Brain pericyte (primary cell): ENCODE measurements around the gene CCDC27.
"Not testable (repeated sequence)": the region's sequence is repeated elsewhere in the genome, so short reads cannot be mapped to it uniquely, and the experiment has no call there.

Source experiments
- DNase-seq: peaks from one replicate; pipeline ENCODE4 v3.0.0-alpha.2; 2012; ENCODE audit warnings: low read depth, low spot score

Gene CCDC27

GRCh38 chr1:3735688-3736087, 16.6 kb upstream of the CCDC27 start:
- DNase-seq = no peak

GRCh38 chr1:3736131-3736561, 16.1 kb upstream of the CCDC27 start:
- peak; percentile 75 for DNase-seq

DNA sequence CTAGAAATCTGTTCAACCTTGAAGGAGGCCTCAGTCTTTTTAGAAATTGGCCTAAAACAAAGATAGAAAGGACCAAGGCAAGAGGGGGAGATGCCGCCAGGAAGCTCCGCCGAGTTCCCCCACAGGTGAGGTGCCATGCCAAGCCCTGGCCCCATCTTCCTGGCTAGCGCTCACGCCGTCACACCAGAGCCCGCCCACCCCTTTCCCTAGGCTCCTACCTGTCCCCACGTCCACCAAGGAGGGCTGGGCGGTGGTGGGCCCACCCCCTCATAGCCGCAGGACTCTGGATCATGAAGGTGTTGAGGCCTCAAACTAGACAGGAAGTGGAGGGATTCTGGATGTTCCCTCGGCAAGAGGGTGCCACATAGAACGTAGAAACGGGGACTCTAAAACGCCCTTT, 15.5 kb upstream of the CCDC27 start:
- DNase-seq = no peak

DNA sequence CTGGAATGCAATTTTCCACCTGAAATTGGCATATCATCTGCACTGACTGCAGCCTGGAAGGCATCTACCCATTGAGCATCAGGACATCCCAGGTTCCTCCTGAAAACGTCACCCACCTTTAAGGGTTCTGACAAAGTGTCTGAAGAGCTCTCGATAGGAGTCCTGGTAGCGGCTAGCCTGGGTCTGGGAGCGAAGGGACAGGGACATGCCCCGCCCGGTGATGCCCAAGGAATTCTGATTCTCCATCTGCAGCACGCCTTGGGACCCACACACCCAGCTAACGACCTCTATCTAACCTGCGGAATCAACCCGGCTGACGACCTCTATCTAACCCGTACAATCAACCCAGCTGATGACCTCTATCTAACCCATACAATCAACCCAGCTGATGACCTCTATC, 13.3 kb upstream of the CCDC27 start:
- no peak for DNase-seq

GRCh38 chr1:3740042-3740441, 12.2 kb upstream of the CCDC27 start:
- DNase-seq = no peak

- DNase-seq = no peak
Measured at GRCh38 chr1:3740752-3741151, 11.5 kb upstream of the CCDC27 start.

DNA sequence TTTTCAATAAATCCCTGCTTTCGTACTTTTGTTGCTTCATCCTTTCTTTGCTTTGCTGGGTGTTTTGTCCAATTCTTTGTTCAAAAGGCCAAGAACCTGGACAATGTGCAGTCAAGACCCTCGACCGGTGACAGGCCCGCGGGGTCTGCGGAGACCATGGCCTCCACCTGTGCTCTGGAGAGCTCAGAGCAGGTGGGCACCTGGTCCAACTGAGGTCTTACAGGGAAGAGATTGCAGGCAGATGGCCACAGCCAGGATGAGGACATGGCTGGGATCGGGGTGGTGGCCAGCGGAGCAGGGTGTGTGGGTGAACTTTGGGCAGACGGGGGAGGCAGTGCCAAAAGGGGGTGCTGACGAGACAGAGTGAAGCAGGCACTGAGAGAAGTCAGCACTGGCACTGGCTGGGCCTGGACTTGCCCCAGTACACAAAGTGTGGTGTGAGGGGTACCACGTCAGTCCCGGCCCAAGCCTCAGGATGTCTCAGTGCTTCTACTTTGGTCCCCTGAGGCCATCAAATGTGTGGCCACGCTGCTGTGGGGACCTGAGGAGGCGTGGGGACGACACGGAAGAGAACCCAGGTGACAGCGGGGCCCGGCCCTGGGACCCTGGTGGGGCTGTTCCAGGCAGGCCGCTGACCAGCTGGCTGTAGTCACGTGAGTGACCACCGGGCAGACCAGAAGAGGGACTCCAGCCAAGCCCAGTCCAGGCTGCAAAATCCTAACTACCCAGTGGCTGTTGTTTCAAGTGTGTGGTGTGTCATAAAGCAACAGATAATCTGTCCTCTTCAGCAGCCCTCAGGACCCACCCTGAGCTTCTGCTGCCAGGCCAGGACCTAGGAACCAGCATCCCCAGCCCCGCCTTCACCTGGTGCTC, 10.4 kb upstream of the CCDC27 start:
- DNase-seq = no peak

DNA sequence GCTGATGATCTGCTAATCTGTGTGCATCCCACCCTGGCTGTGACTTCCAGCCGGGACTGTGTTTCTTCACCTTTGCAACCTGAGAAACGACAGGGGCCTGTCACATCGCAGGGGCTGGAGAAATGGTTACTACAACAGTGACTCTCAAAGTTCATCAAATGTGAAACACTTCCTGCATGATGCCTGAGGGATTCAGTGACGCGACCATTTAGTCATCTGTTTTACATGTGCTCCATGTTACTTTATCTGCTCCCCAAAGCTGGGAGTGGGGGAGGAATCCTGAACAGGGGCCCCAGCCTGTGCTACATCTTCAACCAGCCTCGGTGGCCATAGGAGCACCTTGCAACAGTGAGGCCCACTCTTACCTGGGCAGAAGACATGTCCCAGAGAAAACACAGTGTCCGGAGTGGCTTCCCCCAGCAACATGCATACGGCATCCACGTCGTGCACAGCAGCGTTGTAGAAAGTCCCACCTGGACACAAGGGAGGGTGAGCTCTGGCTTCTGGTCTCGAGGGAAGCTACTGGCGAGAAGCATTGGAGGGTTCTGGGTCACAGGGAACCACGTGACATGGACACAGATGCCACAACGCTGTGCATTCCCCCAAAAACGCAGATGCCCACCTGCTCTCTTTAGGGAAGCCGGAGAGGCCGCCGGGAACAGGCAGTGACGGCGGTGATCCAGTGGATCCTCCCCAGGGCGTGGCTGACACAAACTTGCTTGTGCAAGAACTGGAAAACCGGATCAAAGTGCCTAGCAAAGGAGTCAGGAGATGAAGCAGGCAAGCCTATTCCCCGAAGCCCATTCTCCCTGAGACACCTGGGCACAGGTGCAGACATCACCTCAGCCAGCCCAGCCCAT, 9.6 kb upstream of the CCDC27 start:
- DNase-seq = no peak

GRCh38 chr1:3743421-3743820, 8.8 kb upstream of the CCDC27 start:
- DNase-seq = no peak

DNA sequence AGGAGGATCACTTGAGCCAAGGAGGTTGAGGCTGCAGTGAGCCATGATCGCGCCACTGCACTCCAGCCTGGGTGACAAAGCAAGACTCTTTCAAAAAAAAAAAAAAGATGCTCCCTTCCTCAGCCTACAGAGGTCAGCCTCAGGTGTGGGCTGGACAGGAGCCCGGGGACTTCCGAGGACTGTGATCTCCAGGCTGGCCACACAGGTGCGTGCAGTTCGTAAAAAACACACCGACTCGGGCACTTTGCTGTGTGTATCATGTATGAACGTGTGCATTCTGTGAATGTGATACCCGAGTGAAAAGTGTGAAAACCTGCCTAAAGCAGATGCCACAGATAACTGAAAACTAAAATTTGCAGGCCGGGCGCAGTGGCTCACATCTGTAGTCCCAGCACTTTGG, 8.4 kb upstream of the CCDC27 start:
- DNase-seq = no peak

- DNase-seq = no peak
Measured at GRCh38 chr1:3744646-3745045, 7.6 kb upstream of the CCDC27 start.

GRCh38 chr1:3745071-3745470, 7.2 kb upstream of the CCDC27 start:
- no peak for DNase-seq

DNA sequence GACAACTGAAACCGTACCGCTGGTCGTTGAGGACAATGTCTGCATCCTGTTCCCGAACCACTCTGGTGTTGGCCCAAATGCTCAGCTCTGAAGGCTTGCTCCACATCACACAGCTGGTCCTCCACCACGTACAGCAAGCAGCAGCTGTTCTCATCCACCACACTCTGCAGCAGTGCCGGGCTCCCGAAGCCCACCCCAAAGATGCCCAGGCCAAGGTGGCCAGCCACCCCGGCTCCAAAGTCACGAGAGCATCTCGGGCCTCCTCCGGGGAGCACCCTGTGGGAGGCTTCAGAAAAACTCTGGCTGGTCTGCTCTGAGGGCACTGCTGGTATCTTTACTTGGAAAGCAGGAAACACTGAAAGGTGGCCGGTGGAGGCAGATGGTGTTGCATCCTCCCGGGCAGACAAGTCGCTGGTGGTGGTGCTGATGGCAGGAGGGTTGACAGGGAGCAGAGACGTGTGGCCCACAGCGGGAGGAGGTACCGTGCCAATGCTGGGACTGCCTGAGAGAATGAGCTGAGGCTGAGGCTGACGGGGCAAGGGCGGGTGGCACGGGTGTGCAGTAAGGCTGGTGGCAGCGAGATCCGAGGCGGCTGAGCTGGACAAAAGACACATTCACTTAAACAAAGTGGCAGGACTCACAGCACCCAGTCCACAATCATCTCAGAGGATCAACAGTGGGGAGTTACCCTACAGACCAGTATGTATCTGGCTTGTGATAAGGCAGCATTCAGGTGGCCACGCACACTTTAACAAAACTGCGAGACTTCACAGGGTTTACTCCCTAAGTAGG, 6.5 kb upstream of the CCDC27 start:
- no peak for DNase-seq

DNA sequence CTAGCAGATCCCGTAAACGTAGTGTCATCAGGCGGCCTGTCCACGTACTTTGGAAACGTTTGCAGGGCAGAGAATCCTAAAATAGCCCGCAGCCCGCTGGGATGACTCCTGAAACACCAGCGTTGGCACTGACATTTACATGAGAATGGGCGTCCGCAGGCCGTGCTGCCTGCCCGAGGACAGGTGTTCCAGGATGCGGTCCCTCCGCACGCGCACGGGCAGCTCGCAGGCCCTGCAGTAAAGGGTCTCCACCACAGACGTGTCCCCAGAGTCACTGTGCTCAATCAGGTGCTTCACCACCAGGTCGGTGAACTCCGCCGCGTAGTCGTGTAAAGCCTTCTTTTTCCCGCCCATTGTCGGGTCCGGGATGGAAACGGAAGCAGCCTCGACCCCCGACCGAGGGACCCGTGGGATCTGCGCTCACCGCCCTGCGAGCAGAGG, 5.8 kb upstream of the CCDC27 start:
- no peak for DNase-seq

DNA sequence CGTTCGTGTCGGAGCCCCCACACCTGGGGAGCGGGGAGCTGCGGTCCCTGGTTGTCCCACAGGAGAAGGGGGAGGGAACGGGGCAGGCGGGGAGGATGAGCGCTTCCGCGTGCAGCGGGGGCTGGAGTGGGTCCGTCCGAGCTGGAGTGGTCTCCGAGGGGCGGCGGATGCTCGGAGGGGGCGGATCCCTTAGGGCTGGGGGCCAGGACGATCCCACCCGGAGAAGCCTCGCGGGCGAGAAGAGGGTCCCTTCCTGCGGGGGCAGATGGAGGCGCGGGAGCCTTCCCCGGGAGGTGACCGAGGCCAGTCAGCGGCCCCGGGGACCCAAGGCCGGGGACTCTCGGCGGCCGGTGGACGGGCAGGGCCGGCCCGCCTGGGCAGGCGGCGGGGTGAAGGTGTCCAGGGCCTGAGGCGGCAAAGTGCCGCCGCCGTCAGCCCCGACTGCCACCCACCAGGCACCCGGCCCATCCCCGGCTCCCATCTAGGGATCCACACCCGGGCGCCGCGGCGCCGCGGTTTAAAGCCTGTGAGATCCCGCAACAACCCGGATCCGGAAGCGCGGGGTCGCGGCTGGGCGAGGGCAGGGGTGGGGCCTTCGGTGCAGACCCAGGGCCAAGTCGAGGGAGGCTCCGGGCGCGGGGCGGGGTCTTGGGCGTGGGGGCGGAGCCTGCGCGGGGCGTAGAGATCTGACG, 5.3 kb upstream of the CCDC27 start:
- no peak for DNase-seq

GRCh38 chr1:3747522-3747848, 4.8 kb upstream of the CCDC27 start:
- DNase-seq = no peak

- no peak for DNase-seq
Measured at GRCh38 chr1:3747903-3748302, 4.3 kb upstream of the CCDC27 start.

DNA sequence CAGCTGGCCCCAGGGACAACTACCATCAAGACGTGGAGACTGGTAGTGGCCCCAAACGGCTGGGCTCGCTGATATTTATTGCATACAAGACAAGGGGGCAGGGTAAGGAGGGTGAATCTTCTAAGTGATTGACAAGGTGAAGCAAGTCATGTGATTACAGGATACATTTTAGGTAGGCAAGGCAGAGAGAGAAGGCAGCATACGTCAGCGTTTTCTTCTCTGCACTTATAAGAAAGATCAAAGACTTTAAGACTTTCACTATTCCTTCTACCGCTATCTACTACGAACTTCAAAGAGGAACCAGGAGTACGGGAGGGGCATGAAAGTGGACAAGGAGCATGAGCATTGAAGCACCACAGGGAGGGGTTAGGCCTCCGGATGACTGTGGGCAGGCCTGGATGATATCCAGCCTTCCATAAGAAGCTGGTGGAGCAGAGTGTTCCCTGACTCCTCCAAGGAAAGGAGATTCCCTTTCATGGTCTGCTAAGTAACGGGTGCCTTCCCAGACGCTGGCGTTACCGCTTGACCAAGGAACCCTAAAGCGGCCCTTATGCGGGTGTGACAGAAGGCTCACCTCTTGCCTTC, 3.8 kb upstream of the CCDC27 start:
- DNase-seq = not testable (repeated sequence)

GRCh38 chr1:3749512-3749911, 2.7 kb upstream of the CCDC27 start:
- no peak for DNase-seq

DNA sequence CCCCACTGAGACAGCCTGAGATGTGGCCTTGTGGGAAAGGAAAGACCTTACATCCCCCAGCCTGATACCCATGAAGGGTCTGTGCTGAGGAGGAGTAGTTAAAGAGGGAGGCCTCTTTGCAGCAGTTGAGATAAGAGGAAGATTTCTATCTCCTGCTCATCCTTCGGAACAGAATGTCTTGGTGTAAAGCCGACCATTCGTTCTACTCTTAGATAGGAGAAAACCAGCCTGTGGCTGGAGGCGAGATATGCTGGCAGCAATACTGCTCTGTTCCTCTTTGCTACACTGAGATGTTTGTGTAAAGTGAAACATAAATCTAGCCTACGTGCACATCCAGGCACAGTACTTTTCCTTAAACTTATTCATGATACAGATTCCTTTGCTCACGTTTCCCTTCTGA, 1.5 kb upstream of the CCDC27 start:
- no peak for DNase-seq
